ACHN (cell line): ENCODE results near the gene RPH3AL.

Source experiments
- DNase-seq: peaks from one replicate; pipeline ENCODE4 v3.0.0-alpha.2; 2015
- in situ Hi-C: cut with HindIII; loops from 2 replicates; pipeline ENCODE4 v1.10.0; 2017; ENCODE audit warnings: low sequenced_read_pairs, low pct_ligation_motif_present, low pct_unique_long_range_greater_than_20kb

RPH3AL gene

GRCh38 chr17:340074-340473 is 12.5 kb downstream of the RPH3AL start:
- no peak for DNase-seq
- in situ Hi-C loops = no loop called here

DNA sequence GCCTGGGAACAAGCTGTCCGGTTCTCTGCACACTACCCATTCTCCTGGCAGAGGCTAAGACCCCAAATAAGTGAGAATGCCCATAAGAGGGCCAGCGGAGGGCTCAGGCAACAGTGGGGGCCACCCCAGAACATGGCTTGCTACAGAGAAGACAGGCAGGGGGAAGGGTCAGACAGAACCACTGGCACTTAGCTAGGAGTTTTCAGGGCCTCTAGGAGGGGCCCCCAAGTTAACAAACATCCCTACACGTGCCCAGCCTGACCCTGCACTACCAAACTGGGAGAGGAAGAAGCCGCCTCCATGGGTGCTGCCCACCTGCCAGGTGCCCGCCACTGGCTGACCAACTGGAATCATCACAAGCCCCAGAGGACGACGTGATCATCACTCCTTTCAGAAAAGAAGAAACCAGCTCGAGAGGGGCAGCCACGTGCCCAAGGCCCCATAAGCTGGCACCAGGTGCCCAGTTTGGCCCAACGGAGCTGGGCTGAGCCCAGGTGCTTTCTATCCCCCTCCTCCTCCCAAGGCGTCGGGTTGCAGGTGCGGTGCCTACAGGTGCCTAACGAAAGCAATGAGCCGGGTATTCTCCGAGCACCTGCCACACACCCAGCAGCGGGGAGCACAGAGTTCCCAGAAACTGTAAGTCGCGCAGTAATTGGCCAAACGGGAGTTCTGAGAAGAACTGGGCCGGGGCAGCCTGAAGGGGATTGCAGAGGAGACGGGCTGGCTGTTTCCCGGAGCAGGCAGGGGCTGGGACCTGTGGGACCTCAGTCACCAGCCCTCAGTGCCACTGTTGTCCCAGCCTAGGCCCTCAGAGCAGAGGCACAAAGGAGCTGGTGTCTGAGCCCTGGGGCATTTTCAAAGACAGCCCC is 13.2 kb downstream of the RPH3AL start:
- DNase-seq = no peak
- in situ Hi-C loops = no loop called here

- in situ Hi-C loops = no loop called here
- DNase-seq = no peak
Measured at GRCh38 chr17:338442-339192, 14.0 kb downstream of the RPH3AL start.

GRCh38 chr17:337866-338265 is 14.7 kb downstream of the RPH3AL start:
- no peak for DNase-seq
- in situ Hi-C loops = no loop called here

DNA sequence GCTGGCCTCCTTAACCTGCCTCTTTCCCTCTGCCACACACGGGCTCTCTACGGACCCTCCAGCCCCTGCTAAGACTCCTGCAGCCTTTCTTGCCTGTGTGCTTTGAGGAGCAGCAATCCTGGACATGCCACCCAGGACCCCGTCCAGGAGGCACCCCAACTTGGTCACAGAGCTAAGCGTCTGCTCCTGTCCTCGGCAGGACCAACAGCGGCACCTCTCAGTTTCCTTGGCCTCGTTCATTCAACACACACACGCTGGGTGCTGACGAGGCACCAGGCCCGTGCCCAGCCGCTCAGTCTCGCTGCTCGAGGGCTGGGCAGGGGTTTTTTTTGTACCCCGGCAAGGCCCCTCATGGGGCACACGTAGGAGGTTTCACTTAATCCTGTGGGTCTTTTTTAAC is 15.2 kb downstream of the RPH3AL start:
- in situ Hi-C loops = no loop called here
- DNase-seq = no peak

DNA sequence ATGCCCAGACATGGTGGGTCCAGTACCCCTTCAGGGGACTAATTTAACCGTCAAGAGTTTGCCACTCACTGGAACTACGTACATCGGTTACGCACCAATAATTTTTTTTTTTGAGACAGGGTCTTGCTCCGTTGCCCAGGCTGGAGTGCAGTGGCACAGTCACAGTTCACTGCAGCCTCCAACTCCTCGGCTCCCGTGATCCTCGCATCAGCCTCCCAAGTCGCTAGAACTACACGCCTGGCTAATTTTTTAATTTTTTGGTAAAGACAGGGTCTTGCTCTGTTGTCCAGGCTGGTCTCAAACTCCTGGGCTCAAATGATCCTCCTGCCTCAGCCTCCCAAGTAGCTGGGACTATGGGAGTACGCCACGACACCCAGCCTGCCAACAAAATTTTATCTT is 15.6 kb downstream of the RPH3AL start:
- no peak for DNase-seq
- in situ Hi-C loops = no loop called here

DNA sequence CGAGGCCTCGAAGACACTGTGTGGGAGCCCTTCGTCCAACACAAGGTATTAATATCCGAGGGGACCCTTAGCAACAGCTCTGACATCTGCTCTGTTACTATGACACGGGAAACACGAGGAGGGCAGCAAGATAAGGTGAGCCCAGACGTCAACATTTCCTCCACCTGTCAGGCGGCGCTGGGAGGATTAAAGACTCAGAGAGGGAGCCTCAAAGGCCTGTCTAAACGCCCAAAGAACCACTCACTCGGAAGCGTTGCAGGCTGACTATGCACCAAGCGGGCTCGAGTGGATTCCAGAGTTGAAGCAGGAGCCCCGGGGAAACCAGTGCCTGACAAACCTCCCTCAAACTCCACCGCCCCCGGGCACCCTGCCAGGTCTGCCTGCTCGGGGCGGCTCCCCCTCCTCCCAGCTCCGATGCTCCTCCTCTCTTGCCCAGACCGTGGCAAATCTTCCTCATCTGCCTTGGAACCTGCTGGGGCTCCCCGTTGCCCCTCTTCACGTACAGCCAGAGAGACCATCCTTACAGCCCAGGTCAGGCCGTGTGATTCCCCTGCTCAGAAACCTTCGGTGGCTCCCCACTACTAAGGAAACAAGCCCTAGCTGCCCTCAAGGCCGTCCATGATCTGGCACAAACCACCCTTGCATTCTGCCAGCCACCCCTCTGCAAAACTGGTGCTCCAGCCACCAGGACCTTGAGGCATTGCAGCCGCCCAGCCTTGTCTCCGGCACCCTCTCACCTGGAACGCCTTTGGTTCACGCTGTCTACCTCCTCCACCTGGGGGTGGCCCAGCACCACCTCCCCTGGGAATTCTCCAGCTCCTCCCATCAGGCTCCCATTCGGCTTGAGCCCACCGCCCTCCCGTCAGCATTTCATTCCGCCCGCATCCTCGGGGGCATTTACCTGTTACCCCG is 16.2 kb downstream of the RPH3AL start:
- in situ Hi-C loops = no loop called here
- no peak for DNase-seq

DNA sequence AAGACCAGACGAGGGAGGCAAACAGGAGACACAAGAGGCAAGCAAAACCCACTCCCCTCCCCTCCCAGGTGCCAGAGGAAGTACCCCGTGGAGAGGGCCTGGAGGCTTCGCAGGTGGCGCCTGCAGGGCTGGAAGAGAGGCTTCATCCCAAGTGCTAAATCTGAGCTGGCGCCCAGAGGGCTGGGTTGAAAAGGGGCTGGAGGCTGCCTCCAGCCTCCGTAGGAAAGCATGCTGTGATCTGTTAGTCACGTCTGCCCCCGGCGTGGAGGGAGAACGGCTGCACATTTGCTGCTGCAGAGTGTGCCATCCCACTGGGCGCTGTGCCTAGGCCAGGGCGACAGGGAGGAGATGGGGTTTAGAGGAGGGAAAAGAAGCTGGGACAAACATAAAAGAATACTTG is 16.9 kb downstream of the RPH3AL start:
- in situ Hi-C loops = no loop called here
- no peak for DNase-seq

DNA sequence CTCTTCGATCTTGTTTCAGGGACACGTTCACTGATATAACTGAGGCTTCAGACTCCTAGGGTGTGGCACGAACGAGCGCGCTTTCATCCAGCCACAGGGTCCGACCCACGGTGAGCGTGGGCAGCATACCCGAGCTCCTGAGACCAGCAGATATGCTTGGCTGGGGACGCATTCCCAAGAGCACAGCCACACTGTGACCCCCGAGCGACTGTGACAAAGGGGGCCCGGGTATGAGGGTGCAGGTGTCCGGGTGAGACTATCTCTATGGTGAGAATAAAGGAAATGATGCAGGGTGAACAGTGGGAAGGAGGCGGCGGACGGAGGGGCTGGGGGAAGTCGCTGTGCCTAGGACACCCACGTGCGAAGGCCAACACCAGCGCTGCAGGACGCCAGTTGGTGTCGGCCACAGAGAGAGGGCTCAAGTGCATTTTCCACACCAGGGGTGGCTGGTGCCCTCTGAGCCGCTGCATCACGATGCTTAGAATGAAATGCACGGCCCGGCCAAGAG is 17.6 kb downstream of the RPH3AL start:
- in situ Hi-C loops = no loop called here
- DNase-seq = no peak

- DNase-seq = no peak
- in situ Hi-C loops = no loop called here
Measured at GRCh38 chr17:333626-334396, 18.8 kb downstream of the RPH3AL start.

GRCh38 chr17:332558-333322 is 19.9 kb downstream of the RPH3AL start:
- in situ Hi-C loops = no loop called here
- DNase-seq = no peak

DNA sequence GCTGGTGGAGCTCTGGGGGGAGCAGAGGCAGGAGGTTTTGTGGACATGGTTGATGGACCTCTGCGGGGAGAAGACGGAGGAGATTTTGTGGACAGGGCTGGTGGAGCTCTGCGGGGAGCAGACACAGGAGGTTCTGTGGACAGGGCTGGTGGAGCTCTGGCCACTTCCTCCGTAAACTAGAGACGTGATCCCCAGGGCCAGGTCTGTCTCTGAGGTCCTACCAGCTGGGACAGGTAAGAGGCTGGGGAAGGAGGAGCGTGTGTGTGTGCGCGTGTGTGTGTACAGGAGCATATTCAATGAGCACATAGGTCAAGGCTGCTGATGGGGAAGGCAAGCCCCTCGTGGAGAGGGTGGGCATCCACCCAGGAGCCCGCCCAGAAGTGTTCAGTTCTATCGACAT is 20.6 kb downstream of the RPH3AL start:
- in situ Hi-C loops = no loop called here
- DNase-seq = no peak

- no peak for DNase-seq
- in situ Hi-C loops = no loop called here
Measured at GRCh38 chr17:330993-331701, 21.5 kb downstream of the RPH3AL start.

DNA sequence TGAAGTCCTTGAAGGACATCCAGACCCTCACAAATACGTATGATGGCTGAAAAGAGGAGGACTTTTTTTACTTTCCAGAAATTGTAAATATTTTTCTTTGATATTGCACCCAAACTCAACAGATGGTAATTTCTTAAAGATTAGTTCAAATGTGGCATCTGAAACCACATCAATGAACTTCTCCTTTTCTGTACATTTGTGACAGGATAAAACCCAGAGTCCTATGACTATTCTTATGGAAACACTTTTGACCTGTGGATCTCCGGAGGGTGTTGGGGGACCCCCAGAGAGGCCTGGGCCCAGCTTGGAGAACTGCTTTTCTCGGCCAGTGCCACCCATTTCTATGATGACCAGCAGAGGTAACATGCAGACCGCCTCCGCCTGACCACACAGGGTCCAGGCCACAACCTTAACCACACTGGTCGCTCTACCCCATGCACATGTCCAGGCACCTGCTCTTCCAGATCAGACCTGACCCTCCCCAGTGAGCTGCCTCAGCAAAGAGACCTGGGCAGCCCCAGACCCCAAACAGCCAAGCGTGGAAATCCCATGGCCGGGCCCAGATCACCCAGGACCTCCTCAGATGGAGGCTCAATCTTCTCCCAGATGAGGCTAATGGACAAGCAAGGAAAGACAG is 22.7 kb downstream of the RPH3AL start:
- in situ Hi-C loops = no loop called here
- no peak for DNase-seq

DNA sequence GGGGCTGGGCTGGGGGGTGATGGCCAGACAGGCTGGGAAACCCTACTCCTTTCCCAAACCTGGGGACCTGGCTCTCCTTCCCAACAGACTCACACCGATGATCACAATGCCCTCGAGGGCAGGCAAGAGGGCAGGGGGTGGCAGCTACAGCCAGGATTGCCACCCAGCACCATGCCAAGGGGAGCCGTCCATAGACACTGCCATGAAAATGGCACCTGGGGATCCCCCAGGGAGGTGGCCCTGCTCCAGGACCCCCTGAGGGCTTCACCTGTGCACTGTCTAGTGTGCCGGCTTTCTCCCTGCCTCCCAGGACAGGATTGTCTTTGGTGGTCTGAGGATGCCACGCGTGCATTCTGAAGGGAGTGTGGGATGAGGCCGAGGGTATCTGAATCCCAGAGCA is 24.6 kb downstream of the RPH3AL start:
- no peak for DNase-seq
- in situ Hi-C loops = no loop called here

GRCh38 chr17:327296-327695 is 25.3 kb downstream of the RPH3AL start:
- no peak for DNase-seq
- in situ Hi-C loops = no loop called here
